Gastroesophageal sphincter (tissue), 4 donors: ENCODE measurements around the gene COX19. TPM values are rescaled to one million over a fixed set of nuclear protein-coding genes. Genes with fewer than 3 reads are reported as not detected.

ENCODE experiments used
- ATAC-seq: fragments of 150-250 bp; one replicate; pipeline ENCODE4 v1.9.1; 2016; ENCODE audit warnings: mild to moderate bottlenecking, moderate library complexity
- H3K27ac ChIP-seq, 4 donors: fragments of 200-600 bp; sonication (generic) in 3 of 4; 1 replicate in 3 of 4; 2 replicates in 1 of 4; pipeline ENCODE4 v1.5.1; 2016 to 2019
- H3K27me3 ChIP-seq: fragments of 200-600 bp; sonication (generic); one replicate; pipeline ENCODE4 v1.5.1; 2019
- H3K36me3 ChIP-seq, 2 donors: fragments of 200-600 bp; sonication (generic); one replicate each; pipeline ENCODE4 v1.5.1; 2019; ENCODE audit warnings: control low read depth in 1 of 2
- H3K4me1 ChIP-seq, 3 donors: fragments of 200-600 bp; sonication (generic); 1 replicate in 2 of 3; 2 replicates in 1 of 3; pipeline ENCODE4 v1.5.1; 2016 to 2019; ENCODE audit warnings: control low read depth in 2 of 3
- H3K4me3 ChIP-seq, 2 donors: fragments of 200-600 bp; sonication (generic); one replicate each; pipeline ENCODE4 v1.5.1; 2019; ENCODE audit warnings: mild to moderate bottlenecking in 1 of 2, moderate library complexity in 1 of 2
- H3K9me3 ChIP-seq, 3 donors: fragments of 200-600 bp; sonication (generic); one replicate each; pipeline ENCODE4 v1.5.1; 2017 to 2019; ENCODE audit warnings: control low read depth in 2 of 3
- CTCF ChIP-seq, 4 experiments: fragments of 200-600 bp in 2 of 4; fragments of 450-650 bp in 2 of 4; sonication (generic) in 1 of 4; IDR thresholded peaks; one replicate each; pipeline ENCODE4 v1.5.1; 2017 to 2019; ENCODE audit warnings: antibody characterized with exemption in 4 of 4, mild to moderate bottlenecking in 2 of 4, moderate library complexity in 2 of 4
- EP300 ChIP-seq: sonication (generic); formaldehyde crosslinking; IDR thresholded peaks from one replicate; pipeline ENCODE4 v1.6.1; 2017; ENCODE audit warnings: antibody characterized with exemption, mild to moderate bottlenecking
- POLR2A ChIP-seq, 2 donors: fragments of 450-650 bp; IDR thresholded peaks; one replicate each; pipeline ENCODE4 v1.6.1; 2017; ENCODE audit warnings: antibody characterized with exemption in 2 of 2, mild to moderate bottlenecking in 2 of 2, moderate library complexity in 1 of 2
- POLR2AphosphoS5 ChIP-seq: sonication (generic); formaldehyde crosslinking; IDR thresholded peaks from one replicate; pipeline ENCODE4 v1.6.1; 2017; ENCODE audit warnings: antibody characterized with exemption
- WGBS, 2 donors: methylation state at CpG; one replicate each; pipeline ENCODE4 v1.1.5; 2018; ENCODE audit warnings: low coverage in 1 of 2; 5-methylcytosine and 5-hydroxymethylcytosine counted together
- total RNA-seq, 4 donors: library from RNA; depleted of rRNA; stranded (reverse); fragments of >200 nt; gene quantifications; one replicate each; pipeline ENCODE4 v1.1.0, GENCODE V29; 2016

The COX19 gene
- total RNA-seq, 4 donors from 2014 or later: 6.0 to 16.7 (median 12.0) TPM

GRCh38 chr7:930975-931758 lies 44.2 kb downstream of the COX19 start:
- Histone ChIP-seq H3K36me3 (peaks cover 0 to 10% of the 10 kb centered on the region in 2 donors), H3K4me1 (peaks cover 0 to 28% (median 0%) of the 10 kb centered on the region in 3 donors), H3K27me3 (no peaks in the 10 kb centered on the region), H3K9me3 (no peaks in the 10 kb centered on the region), H3K4me3 (no peak overlapping the region), H3K27ac (peak overlapping the region in 2 of 4 donors; percentile 31 to 38)
- no peak for ATAC-seq
- TF ChIP-seq POLR2A (IDR thresholded peaks at IDR 0.05) (no peak), CTCF (IDR thresholded peaks at IDR 0.05) (no peak), POLR2AphosphoS5 (no peak), EP300 (no peak)
- 61 to 67% methylated on average over 15 to 29 of the region's 29 CpGs for WGBS, 2 donors

GRCh38 chr7:929311-929711 lies 46.0 kb downstream of the COX19 start:
- 40 to 70% methylated on average over 1 to 4 of the region's 14 CpGs for WGBS, 2 donors
- no peak for TF ChIP-seq CTCF (IDR thresholded peaks at IDR 0.05)
- TF ChIP-seq POLR2A (IDR thresholded peaks at IDR 0.05): no peak
- TF ChIP-seq POLR2AphosphoS5: no peak
- no peak for TF ChIP-seq EP300
- Histone ChIP-seq H3K9me3 (no peaks in the 10 kb centered on the region), H3K36me3 (peaks cover 0 to under 1% of the 10 kb centered on the region in 2 donors), H3K27ac (peak overlapping the region in 2 of 4 donors; percentile 77 to 81), H3K4me3 (no peak overlapping the region), H3K27me3 (no peaks in the 10 kb centered on the region), H3K4me1 (peaks cover 0 to 47% (median 0%) of the 10 kb centered on the region in 3 donors)
- no peak for ATAC-seq

- WGBS, 2 donors: 64 to 100% methylated on average over 1 to 6 of the region's 21 CpGs
- Histone ChIP-seq H3K36me3 (no peaks in the 10 kb centered on the region), H3K9me3 (no peaks in the 10 kb centered on the region), H3K27me3 (no peaks in the 10 kb centered on the region), H3K27ac (peak overlapping the region in 3 of 4 donors; percentile 41 to 81 (median 77)), H3K4me3 (no peak overlapping the region), H3K4me1 (peaks cover 0 to 66% (median 2%) of the 10 kb centered on the region in 3 donors)
- ATAC-seq: no peak
- TF ChIP-seq POLR2AphosphoS5 (no peak), CTCF (IDR thresholded peaks at IDR 0.05) (no peak), POLR2A (IDR thresholded peaks at IDR 0.05) (no peak), EP300 (no peak)
These were observed 48.2 kb downstream of the COX19 start for GRCh38 chr7:927031-927671.

- ATAC-seq: no peak
- Histone ChIP-seq H3K36me3 (no peaks in the 10 kb centered on the region), H3K27me3 (no peaks in the 10 kb centered on the region), H3K9me3 (no peaks in the 10 kb centered on the region), H3K4me3 (no peak overlapping the region), H3K4me1 (peaks cover 0 to 75% (median 2%) of the 10 kb centered on the region in 3 donors), H3K27ac (peak overlapping the region in 3 of 4 donors; percentile 41 to 81 (median 77))
- 88% methylated on average over 4 of the region's 47 CpGs; no CpG with 5 or more reads in 1 of the 2 donors for WGBS, 2 donors
- no peak for TF ChIP-seq CTCF (IDR thresholded peaks at IDR 0.05)
- no peak for TF ChIP-seq POLR2AphosphoS5
- TF ChIP-seq EP300: no peak
- TF ChIP-seq POLR2A (IDR thresholded peaks at IDR 0.05): no peak
These were observed 49.0 kb downstream of the COX19 start for GRCh38 chr7:926061-927030.
